GM23338 (cell line): ENCODE measurements around the gene MGAT4B. TPM values are rescaled to one million over a fixed set of nuclear protein-coding genes. Genes with fewer than 3 reads are reported as not detected.

ENCODE experiments used
- ATAC-seq: fragments of 200-7000 bp; cut with Tn5 transposase; 3 replicates; pipeline ENCODE4 v1.9.1; 2020
- DNase-seq: peaks from one replicate; pipeline ENCODE4 v3.0.0-alpha.2; 2015; ENCODE audit warnings: low spot score
- H2AFZ ChIP-seq: fragments of 200-600 bp; sonication (generic); 2 replicates; pipeline ENCODE4 v1.8.0; 2016; ENCODE audit warnings: antibody characterized with exemption, mild to moderate bottlenecking, moderate library complexity
- H3F3A ChIP-seq: fragments of 200-600 bp; sonication (generic); replicated peaks from 2 replicates; pipeline ENCODE4 v1.8.0; 2017; ENCODE audit warnings: antibody characterized with exemption, mixed run types, low read depth
- H3K27ac ChIP-seq: fragments of 200-600 bp; sonication (generic); 2 replicates; pipeline ENCODE4 v1.6.1; 2016; ENCODE audit warnings: low read depth
- H3K27me3 ChIP-seq: fragments of 200-600 bp; sonication (generic); 2 replicates; pipeline ENCODE4 v1.8.0; 2016; ENCODE audit warnings: mild to moderate bottlenecking, mixed run types, moderate library complexity; ENCODE audit not compliant: insufficient read depth
- H3K36me3 ChIP-seq: fragments of 200-600 bp; sonication (generic); 2 replicates; pipeline ENCODE4 v1.8.0; 2016; ENCODE audit warnings: mild to moderate bottlenecking; ENCODE audit not compliant: insufficient read depth
- H3K4me1 ChIP-seq: fragments of 200-600 bp; sonication (generic); 2 replicates; pipeline ENCODE4 v1.8.0; 2016; ENCODE audit warnings: mild to moderate bottlenecking, moderate library complexity; ENCODE audit not compliant: insufficient read depth
- H3K4me2 ChIP-seq: fragments of 200-600 bp; sonication (generic); 2 replicates; pipeline ENCODE4 v1.7.1; 2017; ENCODE audit warnings: mixed run types
- H3K4me3 ChIP-seq: fragments of 200-600 bp; sonication (generic); 2 replicates; pipeline ENCODE4 v1.6.1; 2016; ENCODE audit warnings: mixed run types
- H3K79me2 ChIP-seq: fragments of 200-600 bp; sonication (generic); replicated peaks from 2 replicates; pipeline ENCODE4 v1.8.0; 2017; ENCODE audit warnings: mild to moderate bottlenecking; ENCODE audit not compliant: insufficient read depth
- H3K9me2 ChIP-seq: fragments of 200-600 bp; sonication (generic); 2 replicates; pipeline ENCODE4 v1.8.0; 2017; ENCODE audit not compliant: insufficient read depth
- H4K20me1 ChIP-seq: fragments of 200-600 bp; sonication (generic); replicated peaks from 2 replicates; pipeline ENCODE4 v1.8.0; 2017; ENCODE audit warnings: mild to moderate bottlenecking; ENCODE audit not compliant: insufficient read depth
- H3K27ac Mint-ChIP-seq: 2 replicates; pipeline ENCODE4 v1.8.0; 2020; ENCODE audit warnings: inconsistent platforms, mild to moderate bottlenecking, moderate library complexity, mixed read lengths
- H3K27me3 Mint-ChIP-seq: 3 replicates; pipeline ENCODE4 v1.8.0; 2022; ENCODE audit warnings: low read depth, mild to moderate bottlenecking, moderate library complexity, mixed read lengths, inconsistent platforms; ENCODE audit not compliant: insufficient read depth, poor library complexity
- H3K36me3 Mint-ChIP-seq: 3 replicates; pipeline ENCODE4 v1.8.0; 2021; ENCODE audit warnings: low read depth, mild to moderate bottlenecking, inconsistent platforms, moderate library complexity, mixed read lengths
- H3K4me1 Mint-ChIP-seq: 3 replicates; pipeline ENCODE4 v1.8.0; 2020; ENCODE audit warnings: mild to moderate bottlenecking, inconsistent platforms, mixed read lengths
- H3K4me3 Mint-ChIP-seq: 3 replicates; pipeline ENCODE4 v1.8.0; 2021; ENCODE audit warnings: moderate library complexity, mild to moderate bottlenecking, inconsistent platforms, mixed read lengths
- H3K9me3 Mint-ChIP-seq: 3 replicates; pipeline ENCODE4 v1.8.0; 2020; ENCODE audit warnings: moderate library complexity, mild to moderate bottlenecking, inconsistent platforms, mixed read lengths
- CREB1 ChIP-seq: fragments of 250-450 bp; sonication (Bioruptor Pico); IDR thresholded peaks from 2 replicates; pipeline ENCODE4 v1.5.0; 2020; ENCODE audit warnings: low read depth, mild to moderate bottlenecking, moderate library complexity
- EZH2 ChIP-seq: fragments of 200-600 bp; sonication (generic); IDR thresholded peaks from one replicate; pipeline ENCODE4 v1.8.0; 2017; ENCODE audit warnings: antibody characterized with exemption, mild to moderate bottlenecking, low read depth; ENCODE audit not compliant: unreplicated experiment
- EZH2phosphoT487 ChIP-seq: fragments of 200-600 bp; sonication (generic); IDR thresholded peaks from one replicate; pipeline ENCODE4 v1.8.1; 2018; ENCODE audit warnings: antibody characterized with exemption; ENCODE audit not compliant: unreplicated experiment
- JUNB ChIP-seq: IDR thresholded peaks from one replicate; pipeline ENCODE4 v1.6.1; 2016; ENCODE audit warnings: antibody characterized with exemption; ENCODE audit not compliant: unreplicated experiment
- POLR2AphosphoS5 ChIP-seq: IDR thresholded peaks from 2 replicates; pipeline ENCODE4 v1.6.1; 2016; ENCODE audit warnings: antibody characterized with exemption, low read depth
- ZNF114 ChIP-seq: fragments of 250-450 bp; sonication (Bioruptor Pico); IDR thresholded peaks from 2 replicates; pipeline ENCODE4 v1.5.0; 2020; ENCODE audit warnings: mild to moderate bottlenecking, moderate library complexity
- ZNF331 ChIP-seq: fragments of 250-450 bp; sonication (Bioruptor Pico); IDR thresholded peaks from 2 replicates; pipeline ENCODE4 v1.5.0; 2020; ENCODE audit warnings: low read depth, mild to moderate bottlenecking, moderate library complexity
- polyA plus RNA-seq: library from polyadenylated mRNA; unstranded; fragments of >200 nt; fragmentation: Nextera tagmentation; extraction: Ambion mirVana; gene quantifications from 2 replicates; pipeline ENCODE4 v1.2.1, GENCODE V29; 2016
- total RNA-seq: library from RNA; depleted of rRNA; stranded (reverse); fragments of >200 nt; shearing (Covaris generic); gene quantifications from 2 replicates; pipeline ENCODE4 v1.2.3, GENCODE V29; 2014
- TF ChIP-seq, protein P1 (sequence below): fragments of 250-450 bp; sonication (Bioruptor Pico); IDR thresholded peaks from 2 replicates; pipeline ENCODE4 v1.5.0; 2020; ENCODE audit warnings: mild to moderate bottlenecking, moderate library complexity
- TF ChIP-seq, protein P2 (sequence below): IDR thresholded peaks from one replicate; pipeline ENCODE4 v1.6.1; 2018; ENCODE audit warnings: antibody characterized with exemption; ENCODE audit not compliant: unreplicated experiment
- TF ChIP-seq, protein P3 (sequence below): IDR thresholded peaks from 2 replicates; pipeline ENCODE4 v1.6.1; 2016; ENCODE audit warnings: antibody characterized with exemption
- TF ChIP-seq, protein P4 (sequence below), 2 experiments: fragments of 200-600 bp in 1 of 2; sonication (generic) in 1 of 2; conservative IDR thresholded peaks; 2 replicates each; pipeline versions ENCODE4 v1.5.1 to v1.6.1; 2016 to 2017; ENCODE audit warnings: antibody characterized with exemption in 2 of 2, low read depth in 2 of 2, mild to moderate bottlenecking in 2 of 2, moderate library complexity in 1 of 2

The MGAT4B gene
- total and polyA plus RNA-seq, 2 experiments from 2014 or later = 32.3 to 101 TPM

DNA sequence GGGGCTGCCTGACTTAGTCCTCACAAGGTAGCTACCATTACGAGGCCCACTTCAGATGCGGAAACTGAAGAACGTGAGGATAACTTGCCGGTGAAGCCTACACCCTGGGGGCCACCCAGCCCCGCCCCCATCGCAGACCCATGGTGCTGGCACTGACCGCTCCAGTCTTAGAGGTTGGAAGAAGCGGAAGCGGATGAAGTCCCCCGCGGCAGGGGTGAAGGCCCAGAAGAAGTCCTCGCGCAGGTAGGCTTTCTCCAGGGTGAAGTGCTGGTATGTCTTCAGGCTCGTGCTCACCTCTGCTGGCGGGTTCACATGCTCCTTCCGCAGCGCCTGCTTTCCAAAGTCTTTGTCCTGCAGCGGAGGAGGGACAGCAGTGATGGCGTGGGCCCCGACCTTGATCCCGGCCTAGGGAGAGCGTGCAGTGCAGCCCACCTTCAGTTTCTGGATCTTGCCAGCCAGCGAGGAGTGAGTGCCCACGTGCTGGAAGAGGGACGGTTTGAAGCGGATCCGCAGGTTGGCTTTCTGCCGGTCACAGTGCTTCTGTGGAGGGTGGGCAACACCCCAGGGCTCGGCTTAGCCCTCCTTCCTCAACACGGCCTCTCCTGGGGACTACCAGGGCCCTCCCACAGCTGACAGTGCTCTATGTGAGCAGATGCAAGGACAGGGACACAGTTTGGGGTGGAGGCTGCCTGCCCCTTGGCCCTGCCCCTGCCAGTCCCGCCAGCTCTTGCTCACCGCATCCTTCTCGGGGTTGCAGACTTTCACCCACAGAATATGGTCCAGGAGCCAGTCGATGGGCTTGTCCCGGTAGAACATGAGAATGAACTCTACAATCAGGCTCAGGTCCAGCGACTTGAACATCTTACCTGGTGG is 7.7 kb downstream of the MGAT4B start:
- Mint-ChIP-seq H3K27ac (no peak overlapping the region; the same call in 1 of the 2 replicates), H3K4me3 (no peak overlapping the region)

More for the DNA sequence above, 7.7 kb downstream of the MGAT4B start:
- no peak for DNase-seq
- no peak overlapping the region for H3K27ac ChIP-seq
- H4K20me1 ChIP-seq = peaks cover 10% of the 10 kb centered on the region
- ATAC-seq = no peak
- H3K27me3 ChIP-seq = no peaks in the 10 kb centered on the region
- H3F3A ChIP-seq = peaks cover 10% of the 10 kb centered on the region
- no peak overlapping the region for H3K4me3 ChIP-seq
- H3K27me3 Mint-ChIP-seq = peaks cover 16% of the 10 kb centered on the region
- no peak overlapping the region for H3K4me2 ChIP-seq
- H2AFZ ChIP-seq = no peak overlapping the region
- H3K9me2 ChIP-seq = no peaks in the 10 kb centered on the region
- H3K36me3 Mint-ChIP-seq = peaks cover 34% of the 10 kb centered on the region
- H3K4me1 Mint-ChIP-seq = peaks cover 23% of the 10 kb centered on the region
- no peaks in the 10 kb centered on the region for H3K9me3 Mint-ChIP-seq
- H3K36me3 ChIP-seq = no peaks in the 10 kb centered on the region; the same call in 1 of the 2 replicates
- H3K4me1 ChIP-seq = peaks cover 19% of the 10 kb centered on the region
- H3K79me2 ChIP-seq = peaks cover 4% of the 10 kb centered on the region; the same call in 1 of the 2 replicates
- TF ChIP-seq, protein P1, sequence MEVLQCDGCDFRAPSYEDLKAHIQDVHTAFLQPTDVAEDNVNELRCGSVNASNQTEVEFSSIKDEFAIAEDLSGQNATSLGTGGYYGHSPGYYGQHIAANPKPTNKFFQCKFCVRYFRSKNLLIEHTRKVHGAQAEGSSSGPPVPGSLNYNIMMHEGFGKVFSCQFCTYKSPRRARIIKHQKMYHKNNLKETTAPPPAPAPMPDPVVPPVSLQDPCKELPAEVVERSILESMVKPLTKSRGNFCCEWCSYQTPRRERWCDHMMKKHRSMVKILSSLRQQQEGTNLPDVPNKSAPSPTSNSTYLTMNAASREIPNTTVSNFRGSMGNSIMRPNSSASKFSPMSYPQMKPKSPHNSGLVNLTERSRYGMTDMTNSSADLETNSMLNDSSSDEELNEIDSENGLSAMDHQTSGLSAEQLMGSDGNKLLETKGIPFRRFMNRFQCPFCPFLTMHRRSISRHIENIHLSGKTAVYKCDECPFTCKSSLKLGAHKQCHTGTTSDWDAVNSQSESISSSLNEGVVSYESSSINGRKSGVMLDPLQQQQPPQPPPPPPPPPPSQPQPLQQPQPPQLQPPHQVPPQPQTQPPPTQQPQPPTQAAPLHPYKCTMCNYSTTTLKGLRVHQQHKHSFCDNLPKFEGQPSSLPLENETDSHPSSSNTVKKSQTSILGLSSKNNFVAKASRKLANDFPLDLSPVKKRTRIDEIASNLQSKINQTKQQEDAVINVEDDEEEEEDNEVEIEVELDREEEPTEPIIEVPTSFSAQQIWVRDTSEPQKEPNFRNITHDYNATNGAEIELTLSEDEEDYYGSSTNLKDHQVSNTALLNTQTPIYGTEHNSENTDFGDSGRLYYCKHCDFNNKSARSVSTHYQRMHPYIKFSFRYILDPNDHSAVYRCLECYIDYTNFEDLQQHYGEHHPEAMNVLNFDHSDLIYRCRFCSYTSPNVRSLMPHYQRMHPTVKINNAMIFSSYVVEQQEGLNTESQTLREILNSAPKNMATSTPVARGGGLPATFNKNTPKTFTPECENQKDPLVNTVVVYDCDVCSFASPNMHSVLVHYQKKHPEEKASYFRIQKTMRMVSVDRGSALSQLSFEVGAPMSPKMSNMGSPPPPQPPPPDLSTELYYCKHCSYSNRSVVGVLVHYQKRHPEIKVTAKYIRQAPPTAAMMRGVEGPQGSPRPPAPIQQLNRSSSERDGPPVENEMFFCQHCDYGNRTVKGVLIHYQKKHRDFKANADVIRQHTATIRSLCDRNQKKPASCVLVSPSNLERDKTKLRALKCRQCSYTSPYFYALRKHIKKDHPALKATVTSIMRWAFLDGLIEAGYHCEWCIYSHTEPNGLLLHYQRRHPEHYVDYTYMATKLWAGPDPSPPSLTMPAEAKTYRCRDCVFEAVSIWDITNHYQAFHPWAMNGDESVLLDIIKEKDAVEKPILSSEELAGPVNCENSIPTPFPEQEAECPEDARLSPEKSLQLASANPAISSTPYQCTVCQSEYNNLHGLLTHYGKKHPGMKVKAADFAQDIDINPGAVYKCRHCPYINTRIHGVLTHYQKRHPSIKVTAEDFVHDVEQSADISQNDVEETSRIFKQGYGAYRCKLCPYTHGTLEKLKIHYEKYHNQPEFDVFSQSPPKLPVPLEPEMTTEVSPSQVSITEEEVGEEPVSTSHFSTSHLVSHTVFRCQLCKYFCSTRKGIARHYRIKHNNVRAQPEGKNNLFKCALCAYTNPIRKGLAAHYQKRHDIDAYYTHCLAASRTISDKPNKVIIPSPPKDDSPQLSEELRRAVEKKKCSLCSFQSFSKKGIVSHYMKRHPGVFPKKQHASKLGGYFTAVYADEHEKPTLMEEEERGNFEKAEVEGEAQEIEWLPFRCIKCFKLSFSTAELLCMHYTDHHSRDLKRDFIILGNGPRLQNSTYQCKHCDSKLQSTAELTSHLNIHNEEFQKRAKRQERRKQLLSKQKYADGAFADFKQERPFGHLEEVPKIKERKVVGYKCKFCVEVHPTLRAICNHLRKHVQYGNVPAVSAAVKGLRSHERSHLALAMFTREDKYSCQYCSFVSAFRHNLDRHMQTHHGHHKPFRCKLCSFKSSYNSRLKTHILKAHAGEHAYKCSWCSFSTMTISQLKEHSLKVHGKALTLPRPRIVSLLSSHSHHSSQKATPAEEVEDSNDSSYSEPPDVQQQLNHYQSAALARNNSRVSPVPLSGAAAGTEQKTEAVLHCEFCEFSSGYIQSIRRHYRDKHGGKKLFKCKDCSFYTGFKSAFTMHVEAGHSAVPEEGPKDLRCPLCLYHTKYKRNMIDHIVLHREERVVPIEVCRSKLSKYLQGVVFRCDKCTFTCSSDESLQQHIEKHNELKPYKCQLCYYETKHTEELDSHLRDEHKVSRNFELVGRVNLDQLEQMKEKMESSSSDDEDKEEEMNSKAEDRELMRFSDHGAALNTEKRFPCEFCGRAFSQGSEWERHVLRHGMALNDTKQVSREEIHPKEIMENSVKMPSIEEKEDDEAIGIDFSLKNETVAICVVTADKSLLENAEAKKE (CRISPR knock-in tag) = no peak
- TF ChIP-seq ZNF331 (CRISPR knock-in tag) (no peak), CREB1 (CRISPR knock-in tag) (no peak), ZNF114 (CRISPR knock-in tag) (no peak), EZH2 (no peak), EZH2phosphoT487 (no peak), JUNB (no peak), POLR2AphosphoS5 (no peak)
- TF ChIP-seq, protein P2, sequence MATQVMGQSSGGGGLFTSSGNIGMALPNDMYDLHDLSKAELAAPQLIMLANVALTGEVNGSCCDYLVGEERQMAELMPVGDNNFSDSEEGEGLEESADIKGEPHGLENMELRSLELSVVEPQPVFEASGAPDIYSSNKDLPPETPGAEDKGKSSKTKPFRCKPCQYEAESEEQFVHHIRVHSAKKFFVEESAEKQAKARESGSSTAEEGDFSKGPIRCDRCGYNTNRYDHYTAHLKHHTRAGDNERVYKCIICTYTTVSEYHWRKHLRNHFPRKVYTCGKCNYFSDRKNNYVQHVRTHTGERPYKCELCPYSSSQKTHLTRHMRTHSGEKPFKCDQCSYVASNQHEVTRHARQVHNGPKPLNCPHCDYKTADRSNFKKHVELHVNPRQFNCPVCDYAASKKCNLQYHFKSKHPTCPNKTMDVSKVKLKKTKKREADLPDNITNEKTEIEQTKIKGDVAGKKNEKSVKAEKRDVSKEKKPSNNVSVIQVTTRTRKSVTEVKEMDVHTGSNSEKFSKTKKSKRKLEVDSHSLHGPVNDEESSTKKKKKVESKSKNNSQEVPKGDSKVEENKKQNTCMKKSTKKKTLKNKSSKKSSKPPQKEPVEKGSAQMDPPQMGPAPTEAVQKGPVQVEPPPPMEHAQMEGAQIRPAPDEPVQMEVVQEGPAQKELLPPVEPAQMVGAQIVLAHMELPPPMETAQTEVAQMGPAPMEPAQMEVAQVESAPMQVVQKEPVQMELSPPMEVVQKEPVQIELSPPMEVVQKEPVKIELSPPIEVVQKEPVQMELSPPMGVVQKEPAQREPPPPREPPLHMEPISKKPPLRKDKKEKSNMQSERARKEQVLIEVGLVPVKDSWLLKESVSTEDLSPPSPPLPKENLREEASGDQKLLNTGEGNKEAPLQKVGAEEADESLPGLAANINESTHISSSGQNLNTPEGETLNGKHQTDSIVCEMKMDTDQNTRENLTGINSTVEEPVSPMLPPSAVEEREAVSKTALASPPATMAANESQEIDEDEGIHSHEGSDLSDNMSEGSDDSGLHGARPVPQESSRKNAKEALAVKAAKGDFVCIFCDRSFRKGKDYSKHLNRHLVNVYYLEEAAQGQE = no peak
- TF ChIP-seq, protein P3, sequence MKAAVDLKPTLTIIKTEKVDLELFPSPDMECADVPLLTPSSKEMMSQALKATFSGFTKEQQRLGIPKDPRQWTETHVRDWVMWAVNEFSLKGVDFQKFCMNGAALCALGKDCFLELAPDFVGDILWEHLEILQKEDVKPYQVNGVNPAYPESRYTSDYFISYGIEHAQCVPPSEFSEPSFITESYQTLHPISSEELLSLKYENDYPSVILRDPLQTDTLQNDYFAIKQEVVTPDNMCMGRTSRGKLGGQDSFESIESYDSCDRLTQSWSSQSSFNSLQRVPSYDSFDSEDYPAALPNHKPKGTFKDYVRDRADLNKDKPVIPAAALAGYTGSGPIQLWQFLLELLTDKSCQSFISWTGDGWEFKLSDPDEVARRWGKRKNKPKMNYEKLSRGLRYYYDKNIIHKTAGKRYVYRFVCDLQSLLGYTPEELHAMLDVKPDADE = no peak
- TF ChIP-seq, protein P4, sequence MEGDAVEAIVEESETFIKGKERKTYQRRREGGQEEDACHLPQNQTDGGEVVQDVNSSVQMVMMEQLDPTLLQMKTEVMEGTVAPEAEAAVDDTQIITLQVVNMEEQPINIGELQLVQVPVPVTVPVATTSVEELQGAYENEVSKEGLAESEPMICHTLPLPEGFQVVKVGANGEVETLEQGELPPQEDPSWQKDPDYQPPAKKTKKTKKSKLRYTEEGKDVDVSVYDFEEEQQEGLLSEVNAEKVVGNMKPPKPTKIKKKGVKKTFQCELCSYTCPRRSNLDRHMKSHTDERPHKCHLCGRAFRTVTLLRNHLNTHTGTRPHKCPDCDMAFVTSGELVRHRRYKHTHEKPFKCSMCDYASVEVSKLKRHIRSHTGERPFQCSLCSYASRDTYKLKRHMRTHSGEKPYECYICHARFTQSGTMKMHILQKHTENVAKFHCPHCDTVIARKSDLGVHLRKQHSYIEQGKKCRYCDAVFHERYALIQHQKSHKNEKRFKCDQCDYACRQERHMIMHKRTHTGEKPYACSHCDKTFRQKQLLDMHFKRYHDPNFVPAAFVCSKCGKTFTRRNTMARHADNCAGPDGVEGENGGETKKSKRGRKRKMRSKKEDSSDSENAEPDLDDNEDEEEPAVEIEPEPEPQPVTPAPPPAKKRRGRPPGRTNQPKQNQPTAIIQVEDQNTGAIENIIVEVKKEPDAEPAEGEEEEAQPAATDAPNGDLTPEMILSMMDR (conservative IDR thresholded peaks at IDR 0.05; ENCODE audit: low read depth in 2 of 2) = no peak
